B cell (primary cell): Measurements from ENCODE around the gene VIPR2. TPM values are rescaled to one million over a fixed set of nuclear protein-coding genes. Genes with fewer than 3 reads are reported as not detected.

Source experiments
- ATAC-seq: fragments of 200-7000 bp; cut with Tn5 transposase; one replicate; pipeline ENCODE4 v1.10.0; 2021; ENCODE audit warnings: low read depth, mild to moderate bottlenecking, moderate number of reproducible peaks, moderate library complexity
- CTCF ChIA-PET: fragments of 350-600 bp; sonication (Branson Sonifier 250); formaldehyde crosslinking; loops from one replicate; lab custom pipeline; 2021; ENCODE audit warnings: antibody characterized with exemption, inconsistent platforms; lab: Charles Lee
- POLR2A ChIA-PET: fragments of 350-600 bp; sonication (Branson Sonifier 250); formaldehyde crosslinking; loops from one replicate; lab custom pipeline; 2021; ENCODE audit warnings: antibody characterized with exemption; lab: Charles Lee
- DNase-seq: peaks from one replicate; pipeline ENCODE4 v3.0.0; 2013
- H2AFZ ChIP-seq: 2 replicates; pipeline ENCODE4 v1.6.1; 2012; ENCODE audit warnings: mild to moderate bottlenecking, low read depth, low read length; ENCODE audit not compliant: insufficient read depth, poor library complexity, severe bottlenecking
- H3K27ac ChIP-seq, 2 donors: 1 replicate in 1 of 2; 2 replicates in 1 of 2; pipeline ENCODE4 v1.5.1; 2012 to 2013; ENCODE audit warnings: low read length in 2 of 2, mild to moderate bottlenecking in 2 of 2, moderate library complexity in 1 of 2
- H3K27me3 ChIP-seq, 4 experiments: fragments of 200-600 bp in 1 of 4; sonication (generic) in 1 of 4; replicated peaks in 1 of 4; 1 replicate in 2 of 4; 2 replicates in 2 of 4; pipeline versions ENCODE4 v1.6.1 to v1.7.0; 2013 to 2016; ENCODE audit warnings: low read length in 3 of 4, mild to moderate bottlenecking in 2 of 4, mixed read lengths in 1 of 4, moderate library complexity in 1 of 4; ENCODE audit not compliant: insufficient read depth in 4 of 4, control insufficient read depth in 3 of 4; ENCODE audit errors: control extremely low read depth in 1 of 4
- H3K36me3 ChIP-seq, 2 experiments: replicated peaks in 1 of 2; 1 replicate in 1 of 2; 2 replicates in 1 of 2; pipeline versions ENCODE4 v1.6.1 to v1.7.1; 2013; ENCODE audit warnings: low read length in 1 of 2; ENCODE audit not compliant: insufficient read depth in 2 of 2, control insufficient read depth in 1 of 2; ENCODE audit errors: control extremely low read depth in 1 of 2, extremely low read depth in 1 of 2
- H3K4me1 ChIP-seq, 2 donors: fragments of 200-600 bp in 1 of 2; sonication (generic) in 1 of 2; 1 replicate in 1 of 2; 2 replicates in 1 of 2; pipeline versions ENCODE4 v1.5.1 to v1.6.1; 2013 to 2017; ENCODE audit warnings: low read length in 2 of 2; ENCODE audit not compliant: control insufficient read depth in 2 of 2, insufficient read depth in 2 of 2
- H3K4me2 ChIP-seq: replicated peaks from 2 replicates; pipeline ENCODE3; 2012; ENCODE audit warnings: mild to moderate bottlenecking, low read depth, low read length; ENCODE audit not compliant: poor library complexity, severe bottlenecking
- H3K4me3 ChIP-seq, 5 experiments: fragments of 200-600 bp in 1 of 5; sonication (generic) in 1 of 5; 1 replicate in 3 of 5; 2 replicates in 2 of 5; pipeline versions ENCODE4 v1.5.1 to v1.7.0; 2011 to 2016; ENCODE audit warnings: low read length in 4 of 5, mild to moderate bottlenecking in 4 of 5, low read depth in 2 of 5, control low read depth in 1 of 5, moderate library complexity in 1 of 5; ENCODE audit not compliant: insufficient read depth in 1 of 5; ENCODE audit errors: control extremely low read depth in 1 of 5, extremely low read depth in 1 of 5
- H3K79me2 ChIP-seq: fragments of 200-600 bp; sonication (generic); one replicate; pipeline ENCODE4 v1.6.0; 2016; ENCODE audit warnings: low read length; ENCODE audit not compliant: control insufficient read depth, insufficient read depth
- H3K9ac ChIP-seq: fragments of 200-600 bp; sonication (generic); 2 replicates; pipeline ENCODE4 v1.6.1; 2017; ENCODE audit warnings: mild to moderate bottlenecking, low read length, moderate library complexity
- H3K9me3 ChIP-seq, 3 donors: one replicate each; pipeline versions ENCODE4 v1.6.1 to v1.7.1; 2013; ENCODE audit warnings: low read length in 2 of 3; ENCODE audit not compliant: control insufficient read depth in 2 of 3, insufficient read depth in 1 of 3; ENCODE audit errors: control extremely low read depth in 1 of 3
- H4K20me1 ChIP-seq: 2 replicates; pipeline ENCODE4 v1.6.0; 2012; ENCODE audit warnings: mild to moderate bottlenecking, low read length; ENCODE audit not compliant: insufficient read depth, control insufficient read depth, poor library complexity, severe bottlenecking
- H3K27ac Mint-ChIP-seq: one replicate; pipeline ENCODE4 v1.8.0; 2021; ENCODE audit warnings: mixed read lengths
- H3K27me3 Mint-ChIP-seq: one replicate; pipeline ENCODE4 v1.8.0; 2021; ENCODE audit warnings: mixed read lengths
- H3K4me1 Mint-ChIP-seq: one replicate; pipeline ENCODE4 v1.8.0; 2021; ENCODE audit warnings: mixed read lengths
- H3K4me3 Mint-ChIP-seq: one replicate; pipeline ENCODE4 v1.8.0; 2021; ENCODE audit warnings: mixed read lengths
- H3K9me3 Mint-ChIP-seq: one replicate; pipeline ENCODE4 v1.8.0; 2022; ENCODE audit warnings: mixed read lengths; ENCODE audit not compliant: insufficient read depth
- CTCF ChIP-seq: fragments of 200-600 bp; IDR thresholded peaks from one replicate; pipeline ENCODE4 v1.8.0; 2022; ENCODE audit warnings: antibody characterized with exemption, mild to moderate bottlenecking
- EZH2 ChIP-seq: IDR thresholded peaks from 2 replicates; pipeline ENCODE4 v1.6.1; 2012; ENCODE audit warnings: borderline replicate concordance, low read depth, mild to moderate bottlenecking, moderate library complexity, low read length; ENCODE audit not compliant: insufficient read depth, poor library complexity, severe bottlenecking
- WGBS: methylation state at CpG from one replicate; pipeline ENCODE4 v1.1.5; 2013; ENCODE audit warnings: missing lambda C conversion rate; ENCODE audit not compliant: insufficient coverage; 5-methylcytosine and 5-hydroxymethylcytosine counted together
- intact Hi-C: fragments of 100-400 bp; cut with micrococcal nuclease; formaldehyde crosslinking; loops from one replicate; pipeline ENCODE4 v1.10.0; 2022
- polyA plus RNA-seq: library from polyadenylated mRNA; depleted of rRNA; stranded (reverse); fragments of >200 nt; gene quantifications from 2 replicates; pipeline ENCODE4 v1.2.3, GENCODE V29; 2012
- total RNA-seq, 2 donors: library from RNA; stranded (reverse); fragments of 120-200 nt in 1 of 2; gene quantifications; 1 replicate in 1 of 2; 2 replicates in 1 of 2; pipeline versions ENCODE4 v1.2.3 to v1.2.4, GENCODE V29; 2013 to 2022

Gene VIPR2
- total and polyA plus RNA-seq, 2 donors (not counting 1 experiment from before 2014, with no cell fraction given): not detected

GRCh38 chr7:159034394-159034793 lies 110.3 kb downstream of the VIPR2 start:
- Mint-ChIP-seq H3K9me3 (no peaks in the 10 kb centered on the region), H3K27ac (no peak overlapping the region), H3K4me3 (no peak overlapping the region), H3K4me1 (peaks cover 4% of the 10 kb centered on the region), H3K27me3 (peaks cover 10% of the 10 kb centered on the region)
- Histone ChIP-seq H3K9ac (no peak overlapping the region), H3K36me3 (no peaks in the 10 kb centered on the region), H3K27me3 (peaks cover 0 to 14% (median 0%) of the 10 kb centered on the region in 4 experiments), H3K4me3 (no peak overlapping the region), H3K79me2 (no peaks in the 10 kb centered on the region), H3K27ac (no peak overlapping the region), H4K20me1 (no peaks in the 10 kb centered on the region), H3K4me1 (peaks cover 7 to 9% of the 10 kb centered on the region in 2 donors), H3K4me2 (no peak overlapping the region), H3K9me3 (peaks cover 0 to 7% (median 0%) of the 10 kb centered on the region in 3 donors), H2AFZ (no peak overlapping the region)
- POLR2A ChIA-PET: no interaction called here
- intact Hi-C loops: no loop called here
- 80% methylated on average over 5 of the region's 10 CpGs for WGBS
- CTCF ChIA-PET: no interaction called here
- ATAC-seq: no peak
- TF ChIP-seq EZH2: no peak
- no peak for TF ChIP-seq CTCF
- DNase-seq: no peak

GRCh38 chr7:159033956-159034355 lies 110.7 kb downstream of the VIPR2 start:
- ATAC-seq (no peak), DNase-seq (no peak)
- Mint-ChIP-seq H3K9me3 (no peaks in the 10 kb centered on the region), H3K27ac (no peak overlapping the region), H3K27me3 (peaks cover 10% of the 10 kb centered on the region), H3K4me3 (no peak overlapping the region), H3K4me1 (peaks cover 4% of the 10 kb centered on the region)
- peaks cover 7 to 9% of the 10 kb centered on the region in 2 donors for H3K4me1 ChIP-seq
- CTCF ChIA-PET: no interaction called here
- POLR2A ChIA-PET: no interaction called here
- no peak overlapping the region for H3K4me2 ChIP-seq
- WGBS: 93% methylated on average over 15 of the region's 16 CpGs
- no peaks in the 10 kb centered on the region for H3K79me2 ChIP-seq
- H2AFZ ChIP-seq: no peak overlapping the region
- TF ChIP-seq CTCF: no peak
- no peak for TF ChIP-seq EZH2
- no peaks in the 10 kb centered on the region for H4K20me1 ChIP-seq
- H3K4me3 ChIP-seq: no peak overlapping the region
- intact Hi-C loops: no loop called here
- peaks cover 0 to 14% (median 0%) of the 10 kb centered on the region in 4 experiments for H3K27me3 ChIP-seq
- no peak overlapping the region for H3K27ac ChIP-seq
- no peaks in the 10 kb centered on the region for H3K36me3 ChIP-seq
- H3K9me3 ChIP-seq: peaks cover 0 to 7% (median 0%) of the 10 kb centered on the region in 3 donors
- no peak overlapping the region for H3K9ac ChIP-seq
